Measurements from ENCODE around the gene NKX2-3.

The NKX2-3 gene

DNA sequence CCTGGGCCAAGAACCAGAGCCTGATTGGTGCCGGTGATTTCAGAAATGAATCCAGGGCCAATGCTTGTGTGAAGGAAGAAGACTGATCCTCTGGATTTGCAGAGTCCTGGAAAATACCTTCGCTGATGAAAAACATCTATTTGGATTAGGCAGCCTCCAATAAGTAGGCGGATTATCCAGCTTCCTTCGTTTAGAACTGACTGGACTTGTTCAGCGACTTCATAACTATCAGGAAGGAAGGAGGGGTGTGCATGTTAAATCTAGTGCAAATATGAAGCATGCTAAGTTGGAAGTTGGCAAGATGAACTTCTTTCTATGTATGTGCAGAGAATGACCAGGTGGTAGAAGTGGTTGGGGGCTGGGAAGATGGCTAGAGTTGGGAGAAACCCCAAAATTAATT, 41.0 kb downstream of the NKX2-3 start:
- in situ Hi-C loops (cut with MboI; ENCODE audit: low sequenced_read_pairs) = no loop called here

- in situ Hi-C loops (cut with MboI; ENCODE audit: low sequenced_read_pairs) = no loop called here
These were observed 47.2 kb downstream of the NKX2-3 start for GRCh38 chr10:99579971-99580370.

- in situ Hi-C loops (cut with MboI; ENCODE audit: low sequenced_read_pairs) = no loop called here
These were observed 49.6 kb downstream of the NKX2-3 start for GRCh38 chr10:99582255-99582770.

DNA sequence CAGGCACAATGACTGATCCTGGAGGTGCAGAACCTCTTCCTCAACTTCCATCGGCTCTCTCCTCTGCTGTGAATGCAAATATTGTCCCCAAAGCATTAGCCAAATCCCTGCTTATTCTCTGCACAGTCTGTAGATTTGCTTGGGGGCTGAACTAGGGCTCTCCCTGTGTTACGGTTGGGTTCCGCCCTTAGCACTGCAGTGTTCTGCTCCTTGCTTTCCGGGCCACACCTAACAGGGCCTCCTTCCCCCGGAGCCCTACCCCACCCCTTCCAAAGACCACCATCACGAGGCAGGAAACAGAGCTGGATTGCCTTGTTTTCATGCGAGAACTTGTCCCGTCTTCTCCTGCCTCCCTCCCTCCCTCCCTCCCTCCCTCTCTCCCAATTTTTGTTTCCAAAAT, 50.9 kb downstream of the NKX2-3 start:
- in situ Hi-C loops (cut with MboI; ENCODE audit: low sequenced_read_pairs) = no loop called here
